Measurements from ENCODE around the gene CTTNBP2. TPM values are rescaled to one million over a fixed set of nuclear protein-coding genes. Genes with fewer than 3 reads are reported as not detected.

CTTNBP2 gene
- total RNA-seq, 4 donors from 2014 or later = 2.6 to 6.2 (median 4.3) TPM

GRCh38 chr7:117661328-117661727, 211.9 kb downstream of the CTTNBP2 start:
- no peaks in the 10 kb centered on the region for H3K27me3 ChIP-seq
- peaks cover 0 to 33% (median 8%) of the 10 kb centered on the region in 4 donors for H3K4me1 ChIP-seq
- peak overlapping the region in 2 of 4 donors; percentile 5 to 25 for H3K27ac ChIP-seq
- H3K9me3 ChIP-seq = no peaks in the 10 kb centered on the region
- in situ Hi-C loops (cut with MboI; ENCODE audit: low pct_ligation_motif_present in 1 of 4, low pct_unique_long_range_greater_than_20kb in 1 of 4, low sequenced_read_pairs in 3 of 4) (no loop called here), intact Hi-C loops (cut with DNase I; ENCODE audit: low total_unique reads) (no loop called here)
- no peak for DNase-seq
- WGBS, 2 donors (ENCODE audit: low coverage in 1 of 2) = 38 to 45% methylated on average over 1 to 2 of the region's 2 CpGs
- TF ChIP-seq CTCF (IDR thresholded peaks at IDR 0.05) (no peak), EP300 (IDR thresholded peaks at IDR 0.05; ENCODE audit: low read depth) (no peak)
- no peak overlapping the region for H3K4me3 ChIP-seq
- no peaks in the 10 kb centered on the region for H3K36me3 ChIP-seq

Measured in transverse colon (tissue), 4 donors.